GM21390 (cell line): ENCODE data around the gene HCRTR1.

Experiments
- ATAC-seq: cut with Tn5 transposase; IDR thresholded peaks from one replicate; pipeline ENCODE4 v1.9.1; 2021; ENCODE audit not compliant: unreplicated experiment

The HCRTR1 gene

GRCh38 chr1:31596737-31597097, 20.8 kb upstream of the HCRTR1 start:
- no peak for ATAC-seq

- no peak for ATAC-seq
These were observed 18.5 kb upstream of the HCRTR1 start for GRCh38 chr1:31598980-31599379.

- ATAC-seq = no peak
These were observed 16.8 kb upstream of the HCRTR1 start for GRCh38 chr1:31600641-31601040.

- no peak for ATAC-seq
These were observed 15.4 kb upstream of the HCRTR1 start for GRCh38 chr1:31602081-31602480.

GRCh38 chr1:31605908-31606427, 11.5 kb upstream of the HCRTR1 start:
- peak; percentile 91 for ATAC-seq

GRCh38 chr1:31607360-31607759, 10.1 kb upstream of the HCRTR1 start:
- ATAC-seq = no peak

- no peak for ATAC-seq
These were observed 7.9 kb upstream of the HCRTR1 start for GRCh38 chr1:31609514-31610118.

- no peak for ATAC-seq
These were observed 3.0 kb upstream of the HCRTR1 start for GRCh38 chr1:31614414-31615005.

GRCh38 chr1:31615414-31615813, 2.1 kb upstream of the HCRTR1 start:
- ATAC-seq = no peak

- no peak for ATAC-seq
These were observed 1.6 kb upstream of the HCRTR1 start for GRCh38 chr1:31615939-31616338.

GRCh38 chr1:31617916-31618746, 642 bp downstream of the HCRTR1 start:
- no peak for ATAC-seq

GRCh38 chr1:31618916-31619846, 1.7 kb downstream of the HCRTR1 start:
- no peak for ATAC-seq

- no peak for ATAC-seq
These were observed 3.4 kb downstream of the HCRTR1 start for GRCh38 chr1:31620631-31621497.

- no peak for ATAC-seq
These were observed 4.0 kb downstream of the HCRTR1 start for GRCh38 chr1:31621498-31621820.

GRCh38 chr1:31621847-31622730, 4.6 kb downstream of the HCRTR1 start:
- ATAC-seq = no peak

- no peak for ATAC-seq
These were observed 5.9 kb downstream of the HCRTR1 start for GRCh38 chr1:31623365-31623764.

- no peak for ATAC-seq
These were observed 6.8 kb downstream of the HCRTR1 start for GRCh38 chr1:31624309-31624708.

- ATAC-seq = no peak
These were observed 7.4 kb downstream of the HCRTR1 start for GRCh38 chr1:31624731-31625514.
